Kidney capillary endothelial cell (primary cell): Measurements from ENCODE around the gene SLC24A4.
A peak's percentile ranks its signal among the peaks of the same experiment; 100 is the strongest.

Experiments
- DNase-seq: peaks from one replicate; pipeline ENCODE4 v3.0.0-alpha.2; 2018; ENCODE audit warnings: low spot score

Gene SLC24A4

GRCh38 chr14:92368001-92368400 lies 45.0 kb downstream of the SLC24A4 start:
- DNase-seq: no peak

GRCh38 chr14:92369097-92369496 lies 46.1 kb downstream of the SLC24A4 start:
- DNase-seq: no peak

- DNase-seq: no peak
Measured at GRCh38 chr14:92372230-92372629, 49.3 kb downstream of the SLC24A4 start.

GRCh38 chr14:92373336-92373735 lies 50.4 kb downstream of the SLC24A4 start:
- no peak for DNase-seq

GRCh38 chr14:92380131-92380530 lies 57.2 kb downstream of the SLC24A4 start:
- DNase-seq: no peak

GRCh38 chr14:92380582-92380981 lies 57.6 kb downstream of the SLC24A4 start:
- no peak for DNase-seq

GRCh38 chr14:92382677-92383076 lies 59.7 kb downstream of the SLC24A4 start:
- DNase-seq: no peak

- DNase-seq: no peak
Measured at GRCh38 chr14:92383805-92384204, 60.8 kb downstream of the SLC24A4 start.

GRCh38 chr14:92384461-92385133 lies 61.6 kb downstream of the SLC24A4 start:
- no peak for DNase-seq

GRCh38 chr14:92385561-92385960 lies 62.6 kb downstream of the SLC24A4 start:
- DNase-seq: no peak

GRCh38 chr14:92386165-92386564 lies 63.2 kb downstream of the SLC24A4 start:
- no peak for DNase-seq

- DNase-seq: no peak
Measured at GRCh38 chr14:92386637-92387036, 63.7 kb downstream of the SLC24A4 start.

GRCh38 chr14:92387578-92387977 lies 64.6 kb downstream of the SLC24A4 start:
- no peak for DNase-seq

GRCh38 chr14:92389598-92390158 lies 66.7 kb downstream of the SLC24A4 start:
- no peak for DNase-seq

GRCh38 chr14:92391726-92392125 lies 68.8 kb downstream of the SLC24A4 start:
- DNase-seq: no peak

GRCh38 chr14:92392711-92393110 lies 69.7 kb downstream of the SLC24A4 start:
- no peak for DNase-seq

- peak; percentile 13 for DNase-seq
Measured at GRCh38 chr14:92397150-92397952, 74.4 kb downstream of the SLC24A4 start.

GRCh38 chr14:92397953-92398564 lies 75.1 kb downstream of the SLC24A4 start:
- no peak for DNase-seq

GRCh38 chr14:92398888-92399636 lies 76.1 kb downstream of the SLC24A4 start:
- no peak for DNase-seq

GRCh38 chr14:92400579-92401444 lies 77.8 kb downstream of the SLC24A4 start:
- no peak for DNase-seq

- DNase-seq: no peak
Measured at GRCh38 chr14:92401561-92401960, 78.6 kb downstream of the SLC24A4 start.
